Measurements from ENCODE around the gene ZNF318.
"Not testable (repeated sequence)": the region's sequence is repeated elsewhere in the genome, so short reads cannot be mapped to it uniquely, and the experiment has no call there.

ZNF318 gene

DNA sequence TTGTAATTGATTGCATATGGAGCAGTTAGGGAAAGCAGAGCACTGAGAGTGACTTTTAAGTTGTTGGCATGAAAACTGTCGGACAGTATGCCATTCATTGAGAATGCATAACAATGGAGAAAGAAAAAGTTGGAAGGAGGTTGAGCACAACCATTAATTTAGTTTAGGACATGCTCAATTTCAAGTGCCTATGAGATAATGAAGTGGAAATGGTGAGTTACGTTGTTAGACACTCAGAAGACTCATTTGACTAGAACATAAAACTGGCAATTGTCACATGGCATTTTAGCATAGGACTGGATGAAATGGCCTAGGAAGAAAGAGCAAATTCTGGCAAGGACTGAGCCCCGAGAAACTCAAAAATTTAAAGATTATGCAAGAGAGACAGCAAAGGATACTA, 22.0 kb downstream of the ZNF318 start:
- TF ChIP-seq, protein P1, sequence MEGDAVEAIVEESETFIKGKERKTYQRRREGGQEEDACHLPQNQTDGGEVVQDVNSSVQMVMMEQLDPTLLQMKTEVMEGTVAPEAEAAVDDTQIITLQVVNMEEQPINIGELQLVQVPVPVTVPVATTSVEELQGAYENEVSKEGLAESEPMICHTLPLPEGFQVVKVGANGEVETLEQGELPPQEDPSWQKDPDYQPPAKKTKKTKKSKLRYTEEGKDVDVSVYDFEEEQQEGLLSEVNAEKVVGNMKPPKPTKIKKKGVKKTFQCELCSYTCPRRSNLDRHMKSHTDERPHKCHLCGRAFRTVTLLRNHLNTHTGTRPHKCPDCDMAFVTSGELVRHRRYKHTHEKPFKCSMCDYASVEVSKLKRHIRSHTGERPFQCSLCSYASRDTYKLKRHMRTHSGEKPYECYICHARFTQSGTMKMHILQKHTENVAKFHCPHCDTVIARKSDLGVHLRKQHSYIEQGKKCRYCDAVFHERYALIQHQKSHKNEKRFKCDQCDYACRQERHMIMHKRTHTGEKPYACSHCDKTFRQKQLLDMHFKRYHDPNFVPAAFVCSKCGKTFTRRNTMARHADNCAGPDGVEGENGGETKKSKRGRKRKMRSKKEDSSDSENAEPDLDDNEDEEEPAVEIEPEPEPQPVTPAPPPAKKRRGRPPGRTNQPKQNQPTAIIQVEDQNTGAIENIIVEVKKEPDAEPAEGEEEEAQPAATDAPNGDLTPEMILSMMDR (IDR thresholded peaks at IDR 0.05; ENCODE audit: low read length, missing control alignments), result no peak
- no peak for DNase-seq (ENCODE audit: low read depth)
- no peak overlapping the region for H3K4me3 ChIP-seq (replicated peaks; ENCODE audit: low read depth, low read length)

DNA sequence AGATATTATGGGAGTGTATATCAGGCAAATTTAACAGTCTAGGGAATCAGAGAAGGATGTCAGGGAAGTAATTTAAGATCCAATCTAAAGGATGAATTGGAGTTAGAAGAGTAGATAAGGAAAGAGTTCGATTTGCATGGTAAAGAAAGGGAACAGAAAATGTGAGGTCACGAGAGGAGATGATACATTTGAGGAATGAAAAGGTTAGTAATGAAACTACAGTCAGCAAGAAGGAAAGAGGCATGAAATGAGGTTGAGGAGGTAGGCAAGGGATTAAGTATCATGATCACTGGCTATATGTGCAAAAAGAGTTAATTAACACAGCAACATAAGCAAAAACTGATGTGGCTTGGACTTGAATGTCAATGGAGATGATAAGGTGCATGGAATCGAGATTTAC, 22.4 kb downstream of the ZNF318 start:
- no peak overlapping the region for H3K4me3 ChIP-seq (replicated peaks; ENCODE audit: low read depth, low read length)
- TF ChIP-seq, protein P1 (IDR thresholded peaks at IDR 0.05; ENCODE audit: low read length, missing control alignments), result no peak
- no peak for DNase-seq (ENCODE audit: low read depth)

DNA sequence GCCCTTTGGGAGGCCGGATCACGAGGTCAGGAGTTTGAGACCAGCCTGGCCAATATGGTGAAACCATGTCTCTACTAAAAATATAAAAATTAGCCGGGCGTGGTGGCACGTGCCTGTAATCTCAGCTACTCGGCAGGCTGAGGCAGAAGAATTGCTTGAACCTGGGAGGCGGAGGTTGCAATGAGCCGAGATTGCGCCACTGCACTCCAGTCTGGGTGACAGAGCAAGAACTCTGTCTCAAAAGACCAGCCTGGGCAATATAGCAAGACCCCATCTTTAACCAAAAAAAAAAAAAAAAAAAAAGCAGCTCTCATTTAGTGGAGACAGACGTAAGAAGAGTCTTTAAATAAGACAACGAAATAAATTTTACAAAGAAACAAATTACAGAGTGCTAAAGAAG, 23.2 kb downstream of the ZNF318 start:
- DNase-seq (ENCODE audit: low read depth); H3K4me3 ChIP-seq (replicated peaks; ENCODE audit: low read depth, low read length): not testable (repeated sequence)

DNA sequence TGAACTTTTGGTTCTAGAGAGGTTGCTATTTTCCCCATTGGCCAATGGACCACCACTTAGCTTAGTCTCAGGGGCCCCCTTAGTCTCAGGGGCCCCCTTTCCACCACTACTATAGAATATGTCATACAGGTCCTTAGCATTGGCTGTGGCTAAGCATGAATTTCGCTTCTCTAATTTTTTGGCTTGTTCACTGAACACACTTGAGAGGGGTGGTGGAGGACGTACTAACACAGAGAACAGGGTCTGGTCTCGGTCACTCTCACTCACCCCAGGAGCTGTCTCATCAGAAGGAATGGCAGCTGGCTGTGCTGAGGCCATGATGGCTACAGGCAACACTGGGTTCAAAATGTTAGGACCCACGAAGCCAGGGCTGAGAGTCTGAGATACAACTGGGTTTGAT, 30.3 kb downstream of the ZNF318 start:
- H3K4me3 ChIP-seq (replicated peaks; ENCODE audit: low read depth, low read length), result no peak overlapping the region
- TF ChIP-seq, protein P1 (IDR thresholded peaks at IDR 0.05; ENCODE audit: low read length, missing control alignments), result no peak
- DNase-seq (ENCODE audit: low read depth), result no peak

DNA sequence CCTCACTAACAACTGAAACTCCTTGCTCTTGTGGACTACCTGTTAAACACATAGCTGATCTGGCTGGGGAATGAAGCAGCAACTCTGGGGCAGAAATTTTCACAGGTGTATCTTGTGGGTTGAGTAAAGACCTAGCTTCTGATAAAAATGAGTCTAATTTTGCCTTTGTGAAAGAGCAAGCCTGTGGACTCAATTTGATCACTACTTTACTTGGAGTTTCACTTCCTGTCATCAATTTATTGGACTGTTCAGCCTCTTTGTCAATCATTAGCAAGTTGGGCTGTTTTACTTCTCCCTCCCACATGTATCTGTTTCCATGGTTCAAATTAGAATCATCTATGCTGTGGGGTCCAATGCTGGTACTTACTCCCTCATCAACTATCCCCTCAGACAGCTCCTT, 31.2 kb downstream of the ZNF318 start:
- no peak for DNase-seq (ENCODE audit: low read depth)
- TF ChIP-seq, protein P1 (IDR thresholded peaks at IDR 0.05; ENCODE audit: low read length, missing control alignments), result no peak
- H3K4me3 ChIP-seq (replicated peaks; ENCODE audit: low read depth, low read length), result no peak overlapping the region

DNA sequence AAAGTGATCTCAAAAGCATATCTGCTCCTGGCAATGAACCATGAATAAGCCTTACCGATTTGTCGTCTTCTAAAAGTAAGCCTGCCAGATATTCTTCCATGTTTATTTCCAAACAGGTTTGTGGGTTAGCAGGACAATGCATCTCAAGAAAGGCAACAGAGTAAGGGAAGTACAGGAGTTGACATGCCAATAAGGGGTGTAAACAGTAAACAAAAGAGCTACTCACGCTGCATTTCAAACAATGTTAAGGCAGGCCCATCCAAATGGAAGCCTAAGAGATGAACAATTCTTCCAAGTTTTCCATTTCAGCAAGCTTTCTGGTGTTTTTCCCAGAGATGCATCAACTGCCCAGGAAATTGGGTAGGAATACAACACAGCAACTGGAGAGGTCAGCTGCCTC, 33.1 kb downstream of the ZNF318 start:
- no peak overlapping the region for H3K4me3 ChIP-seq (replicated peaks; ENCODE audit: low read depth, low read length)
- DNase-seq (ENCODE audit: low read depth), result peak; percentile 38
- TF ChIP-seq, protein P1 (IDR thresholded peaks at IDR 0.05; ENCODE audit: low read length, missing control alignments), result no peak

DNA sequence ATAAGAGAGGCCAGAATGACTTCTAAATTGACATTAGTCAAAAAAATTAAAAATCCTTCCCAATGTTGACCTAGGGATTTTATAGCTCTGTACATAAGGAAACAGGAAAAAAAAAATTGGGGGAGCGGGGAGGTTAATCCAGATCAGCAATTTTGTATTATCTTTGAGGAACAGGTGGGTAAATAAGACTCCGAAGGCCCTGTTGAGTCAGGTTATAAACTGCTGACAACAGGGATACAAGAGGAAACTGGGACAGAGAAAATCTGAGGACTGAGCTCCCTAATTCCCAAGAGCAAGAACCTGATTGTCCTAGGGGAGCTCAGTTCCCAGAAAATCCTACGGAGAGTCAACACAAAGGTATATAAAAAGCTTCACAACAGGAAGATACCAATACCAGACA, 34.0 kb downstream of the ZNF318 start:
- TF ChIP-seq, protein P1 (IDR thresholded peaks at IDR 0.05; ENCODE audit: low read length, missing control alignments), result no peak
- H3K4me3 ChIP-seq (replicated peaks; ENCODE audit: low read depth, low read length), result no peak overlapping the region
- no peak for DNase-seq (ENCODE audit: low read depth)
